ENCODE results near the gene SULT1E1. TPM values are rescaled to one million over a fixed set of nuclear protein-coding genes. Genes with fewer than 3 reads are reported as not detected.

SULT1E1 gene
- total and polyA plus RNA-seq, 2 of the 8 experiments (the other 6 are each of a cell fraction or from before 2014, with no cell fraction given) = not detected

DNA sequence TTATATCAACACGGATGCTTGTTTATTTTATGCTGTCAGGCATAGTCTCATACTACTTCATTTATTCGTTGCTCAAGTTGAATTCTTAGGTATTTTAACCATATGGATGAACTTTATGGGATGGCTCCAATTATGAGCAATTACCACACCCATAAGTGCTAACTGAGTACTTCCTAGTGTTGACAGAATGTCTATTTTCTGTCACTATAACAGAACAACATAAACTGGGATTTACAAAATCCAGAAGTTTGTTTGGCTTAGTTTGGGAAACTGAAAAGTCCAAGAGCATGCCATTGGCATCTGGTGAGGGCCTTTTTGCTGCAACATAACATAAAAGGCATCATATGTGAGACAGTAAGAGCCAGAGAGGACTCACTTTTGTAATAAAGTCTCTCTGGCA is 21.0 kb downstream of the SULT1E1 start (continued):
- TF ChIP-seq CHD7 (IDR thresholded peaks at IDR 0.05; ENCODE audit: insufficient replicate concordance, low read length) = no peak
- no peak for TF ChIP-seq YY1 (IDR thresholded peaks at IDR 0.05; ENCODE audit: low read depth, low read length)
- no peak for TF ChIP-seq SP1 (IDR thresholded peaks at IDR 0.05; ENCODE audit: low read depth, low read length)
- no peak for TF ChIP-seq POU5F1 (IDR thresholded peaks at IDR 0.05; ENCODE audit: low read depth, low read length)
- TF ChIP-seq ZNF274 (IDR thresholded peaks at IDR 0.05; ENCODE audit: borderline replicate concordance, extremely low read depth, low read length) = no peak
- TF ChIP-seq, protein P1, sequence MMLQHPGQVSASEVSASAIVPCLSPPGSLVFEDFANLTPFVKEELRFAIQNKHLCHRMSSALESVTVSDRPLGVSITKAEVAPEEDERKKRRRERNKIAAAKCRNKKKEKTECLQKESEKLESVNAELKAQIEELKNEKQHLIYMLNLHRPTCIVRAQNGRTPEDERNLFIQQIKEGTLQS (IDR thresholded peaks at IDR 0.05; ENCODE audit: insufficient read depth, low read depth, low read length) = no peak
- TF ChIP-seq CEBPB (IDR thresholded peaks at IDR 0.05; ENCODE audit: low read depth, low read length) = no peak
- no peak for TF ChIP-seq SRF (IDR thresholded peaks at IDR 0.05; ENCODE audit: low read depth, low read length)
- TF ChIP-seq EZH2 (IDR thresholded peaks at IDR 0.05; ENCODE audit: low read depth, low read length, severe bottlenecking) = no peak
- TF ChIP-seq SUZ12 (IDR thresholded peaks at IDR 0.05; ENCODE audit: low read length) = no peak
- TF ChIP-seq SAP30 (IDR thresholded peaks at IDR 0.05; ENCODE audit: insufficient read depth, insufficient replicate concordance, low read length) = no peak
- TF ChIP-seq SP2 (IDR thresholded peaks at IDR 0.05; ENCODE audit: low read length) = no peak
